ENCODE data around the gene SHTN1.

DNA sequence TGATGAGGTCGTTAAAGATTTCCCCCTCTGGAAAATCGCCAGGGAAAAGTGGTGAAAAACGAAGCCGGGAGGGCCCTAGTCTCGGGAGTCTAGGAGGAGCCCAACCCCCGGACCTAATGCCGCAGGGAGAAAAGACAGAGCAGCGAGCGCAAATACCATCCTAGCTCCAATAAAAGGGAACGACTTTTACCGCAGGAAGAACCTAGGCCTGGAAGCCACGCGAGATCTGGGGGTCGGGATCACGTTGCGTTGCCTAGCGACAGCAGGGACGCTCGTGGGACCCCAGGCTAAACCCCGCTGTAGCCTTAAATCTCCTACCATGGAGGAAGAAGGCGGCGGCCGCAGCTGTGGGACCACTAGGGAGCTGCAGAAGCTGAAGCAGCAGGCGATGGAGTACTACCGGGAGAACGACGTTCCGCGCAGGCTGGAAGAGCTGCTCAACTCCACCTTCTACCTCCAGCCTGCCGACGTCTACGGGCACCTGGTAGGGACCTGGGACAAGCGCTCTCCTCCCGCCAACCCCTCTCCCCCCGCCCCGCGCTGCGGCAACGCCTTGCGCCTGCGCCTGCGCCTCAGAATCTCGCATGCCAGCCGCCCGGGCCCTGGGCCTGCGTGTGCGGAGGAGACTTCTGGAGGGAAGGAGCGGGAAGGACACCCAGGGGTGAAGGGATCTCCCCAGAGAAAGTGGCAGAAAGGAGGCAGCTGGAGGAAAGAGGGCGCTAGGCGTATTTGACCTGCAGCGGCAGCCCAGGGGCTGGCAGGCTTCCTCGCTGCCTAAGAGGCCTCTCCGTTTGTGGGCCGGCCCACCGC is 155.5 kb downstream of the SHTN1 start, which contains the start of gene ENO4:
- TF ChIP-seq, protein P1, sequence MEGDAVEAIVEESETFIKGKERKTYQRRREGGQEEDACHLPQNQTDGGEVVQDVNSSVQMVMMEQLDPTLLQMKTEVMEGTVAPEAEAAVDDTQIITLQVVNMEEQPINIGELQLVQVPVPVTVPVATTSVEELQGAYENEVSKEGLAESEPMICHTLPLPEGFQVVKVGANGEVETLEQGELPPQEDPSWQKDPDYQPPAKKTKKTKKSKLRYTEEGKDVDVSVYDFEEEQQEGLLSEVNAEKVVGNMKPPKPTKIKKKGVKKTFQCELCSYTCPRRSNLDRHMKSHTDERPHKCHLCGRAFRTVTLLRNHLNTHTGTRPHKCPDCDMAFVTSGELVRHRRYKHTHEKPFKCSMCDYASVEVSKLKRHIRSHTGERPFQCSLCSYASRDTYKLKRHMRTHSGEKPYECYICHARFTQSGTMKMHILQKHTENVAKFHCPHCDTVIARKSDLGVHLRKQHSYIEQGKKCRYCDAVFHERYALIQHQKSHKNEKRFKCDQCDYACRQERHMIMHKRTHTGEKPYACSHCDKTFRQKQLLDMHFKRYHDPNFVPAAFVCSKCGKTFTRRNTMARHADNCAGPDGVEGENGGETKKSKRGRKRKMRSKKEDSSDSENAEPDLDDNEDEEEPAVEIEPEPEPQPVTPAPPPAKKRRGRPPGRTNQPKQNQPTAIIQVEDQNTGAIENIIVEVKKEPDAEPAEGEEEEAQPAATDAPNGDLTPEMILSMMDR (IDR thresholded peaks at IDR 0.05): no peak
- peak; percentile 36 to 71 (median 68) for TF ChIP-seq POLR2A (IDR thresholded peaks at IDR 0.05)
